ENCODE results near the gene RETN.

- TF ChIP-seq CTCF (IDR thresholded peaks at IDR 0.05 in 2 of 3, conservative IDR thresholded peaks at IDR 0.05 in 1 of 3; ENCODE audit: borderline replicate concordance in 1 of 3, insufficient read depth in 1 of 3, low read depth in 2 of 3, low read length in 2 of 3) (no peak), POLR2A (IDR thresholded peaks at IDR 0.05; ENCODE audit: borderline replicate concordance, extremely low read depth, insufficient read depth, insufficient read length) (no peak), ZNF274 (IDR thresholded peaks at IDR 0.05; ENCODE audit: low read depth, low read length) (no peak), EZH2 (IDR thresholded peaks at IDR 0.05) (no peak), EZH2phosphoT487 (IDR thresholded peaks at IDR 0.05; ENCODE audit: borderline replicate concordance) (no peak), ZFX (IDR thresholded peaks at IDR 0.05) (no peak)
Observed at GRCh38 chr19:7655581-7655980, 13.3 kb upstream of the RETN start.
